RWPE2 (cell line): ENCODE measurements around the gene PDIA3.
A peak's percentile ranks its signal among the peaks of the same experiment; 100 is the strongest.
"Not testable (repeated sequence)": the region's sequence is repeated elsewhere in the genome, so short reads cannot be mapped to it uniquely, and the experiment has no call there.

Experiments used
- ATAC-seq: fragments of 200-7000 bp; cut with Tn5 transposase; 3 replicates; pipeline ENCODE4 v1.9.1; 2021; ENCODE audit warnings: low read depth
- DNase-seq: peaks from one replicate; pipeline ENCODE4 v3.0.0-alpha.2; 2020; ENCODE audit warnings: low spot score
- H3K27ac ChIP-seq: fragments of 450-650 bp; 2 replicates; pipeline ENCODE4 v1.5.1; 2017; ENCODE audit warnings: mild to moderate bottlenecking; ENCODE audit not compliant: poor library complexity, severe bottlenecking
- H3K27me3 ChIP-seq: fragments of 250-450 bp; sonication (Bioruptor Pico); 2 replicates; pipeline ENCODE4 v1.5.1; 2021; ENCODE audit warnings: mild to moderate bottlenecking, moderate library complexity; ENCODE audit not compliant: insufficient read depth, poor library complexity, severe bottlenecking
- H3K36me3 ChIP-seq: fragments of 250-450 bp; sonication (Bioruptor Pico); 2 replicates; pipeline ENCODE4 v1.5.1; 2020; ENCODE audit warnings: low read depth, mild to moderate bottlenecking, moderate library complexity
- H3K4me1 ChIP-seq: fragments of 250-450 bp; sonication (Bioruptor Pico); 2 replicates; pipeline ENCODE4 v1.5.1; 2021; ENCODE audit warnings: mild to moderate bottlenecking, moderate library complexity; ENCODE audit not compliant: insufficient read depth, poor library complexity, severe bottlenecking
- H3K4me3 ChIP-seq: fragments of 250-450 bp; sonication (Bioruptor Pico); 2 replicates; pipeline ENCODE4 v1.5.1; 2021; ENCODE audit warnings: mild to moderate bottlenecking, moderate library complexity; ENCODE audit not compliant: severe bottlenecking
- H3K9me3 ChIP-seq: fragments of 250-450 bp; sonication (Bioruptor Pico); 2 replicates; pipeline ENCODE4 v1.5.1; 2021; ENCODE audit warnings: mild to moderate bottlenecking, moderate library complexity; ENCODE audit not compliant: severe bottlenecking
- TF ChIP-seq, protein P1 (sequence below): fragments of 450-650 bp; IDR thresholded peaks from one replicate; pipeline ENCODE4 v1.5.1; 2017; ENCODE audit warnings: mild to moderate bottlenecking, moderate library complexity; ENCODE audit not compliant: poor library complexity, severe bottlenecking

PDIA3 gene

DNA sequence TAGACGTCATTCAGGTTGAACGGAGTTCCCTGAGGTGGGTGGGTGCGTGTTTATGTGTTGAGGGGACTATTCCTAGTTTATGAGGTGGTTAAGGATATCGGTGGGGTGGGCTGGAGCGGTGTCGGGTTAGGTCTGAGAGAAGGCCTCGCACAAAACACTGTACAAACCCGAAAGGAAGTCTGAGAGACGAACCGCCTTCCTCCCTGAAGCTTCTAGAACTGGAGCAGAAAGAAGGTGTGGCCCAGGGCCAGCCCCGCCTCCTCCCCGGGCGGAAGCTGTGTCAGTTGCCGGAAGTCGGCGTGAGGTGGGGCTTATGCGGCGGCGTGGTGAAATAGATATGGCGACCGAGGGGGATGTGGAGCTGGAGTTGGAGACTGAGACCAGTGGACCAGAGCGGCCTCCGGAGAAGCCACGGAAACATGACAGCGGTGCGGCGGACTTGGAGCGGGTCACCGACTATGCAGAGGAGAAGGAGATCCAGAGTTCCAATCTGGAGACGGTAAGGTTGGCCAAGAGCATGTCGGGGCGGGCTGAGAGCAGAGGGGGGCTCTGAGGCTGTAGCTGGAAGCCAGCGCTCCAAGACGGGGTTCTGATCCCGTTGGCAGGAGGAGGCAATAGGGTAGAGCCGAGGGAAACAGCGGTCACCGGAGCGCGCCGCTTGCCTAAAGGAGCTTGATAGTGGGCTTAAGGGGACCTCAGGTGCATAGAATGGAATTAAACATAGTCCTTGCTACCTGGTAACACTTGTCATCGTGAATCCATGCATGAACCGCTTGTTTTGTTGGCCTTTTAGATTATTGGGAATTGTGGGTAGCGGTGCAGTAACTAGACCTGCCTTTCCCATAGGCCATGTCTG, 54.3 kb downstream of the PDIA3 start, which contains the start of gene HYPK:
Gene HYPK (plus strand): TSS at position 314 of the 856 bp plus-strand sequence. CDS start 24 bp downstream, at position 338.
- no peaks in the 10 kb centered on the region for H3K27me3 ChIP-seq
- H3K4me1 ChIP-seq, result peaks cover 12% of the 10 kb centered on the region
- no peaks in the 10 kb centered on the region for H3K9me3 ChIP-seq
- H3K27ac ChIP-seq, result peak within 1 kb of the TSS; percentile 63
- DNase-seq, result peak; percentile 96
- H3K4me3 ChIP-seq, result peak within 1 kb of the TSS; percentile 91
- TF ChIP-seq, protein P1, sequence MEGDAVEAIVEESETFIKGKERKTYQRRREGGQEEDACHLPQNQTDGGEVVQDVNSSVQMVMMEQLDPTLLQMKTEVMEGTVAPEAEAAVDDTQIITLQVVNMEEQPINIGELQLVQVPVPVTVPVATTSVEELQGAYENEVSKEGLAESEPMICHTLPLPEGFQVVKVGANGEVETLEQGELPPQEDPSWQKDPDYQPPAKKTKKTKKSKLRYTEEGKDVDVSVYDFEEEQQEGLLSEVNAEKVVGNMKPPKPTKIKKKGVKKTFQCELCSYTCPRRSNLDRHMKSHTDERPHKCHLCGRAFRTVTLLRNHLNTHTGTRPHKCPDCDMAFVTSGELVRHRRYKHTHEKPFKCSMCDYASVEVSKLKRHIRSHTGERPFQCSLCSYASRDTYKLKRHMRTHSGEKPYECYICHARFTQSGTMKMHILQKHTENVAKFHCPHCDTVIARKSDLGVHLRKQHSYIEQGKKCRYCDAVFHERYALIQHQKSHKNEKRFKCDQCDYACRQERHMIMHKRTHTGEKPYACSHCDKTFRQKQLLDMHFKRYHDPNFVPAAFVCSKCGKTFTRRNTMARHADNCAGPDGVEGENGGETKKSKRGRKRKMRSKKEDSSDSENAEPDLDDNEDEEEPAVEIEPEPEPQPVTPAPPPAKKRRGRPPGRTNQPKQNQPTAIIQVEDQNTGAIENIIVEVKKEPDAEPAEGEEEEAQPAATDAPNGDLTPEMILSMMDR, result no peak
- peaks cover 78% of the 10 kb centered on the region for H3K36me3 ChIP-seq
- ATAC-seq, result peak; percentile 85

GRCh38 chr15:43802676-43803075, 56.4 kb downstream of the PDIA3 start:
- H3K4me3 ChIP-seq, H3K27ac ChIP-seq, H3K27me3 ChIP-seq, ATAC-seq, H3K9me3 ChIP-seq, DNase-seq: not testable (repeated sequence)
- H3K4me1 ChIP-seq, result peaks cover 12% of the 10 kb centered on the region
- H3K36me3 ChIP-seq, result peaks cover 80% of the 10 kb centered on the region

DNA sequence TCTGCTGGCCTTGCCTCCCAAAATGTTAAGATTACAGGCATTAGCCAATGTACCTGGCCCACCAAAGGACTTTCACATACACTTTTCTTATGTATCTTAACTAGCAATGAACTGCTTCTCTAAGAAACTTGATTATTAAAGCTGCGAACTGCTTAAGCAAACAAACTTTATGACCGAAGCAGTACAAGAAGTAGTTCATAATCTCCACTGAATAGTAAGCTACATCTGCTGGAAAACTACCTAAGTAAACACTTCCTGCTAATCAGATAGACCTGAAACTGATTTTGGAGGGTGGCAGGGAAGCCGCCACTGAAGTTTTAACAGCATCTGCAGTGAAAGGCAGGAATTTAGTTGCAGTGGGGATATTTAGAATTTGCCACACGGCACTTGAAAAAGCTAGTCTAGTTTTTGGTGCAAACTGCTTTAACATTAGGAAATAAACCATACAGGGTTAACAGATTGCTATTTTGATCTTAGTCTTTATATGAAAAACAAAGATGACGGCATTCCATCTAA, 62.3 kb downstream of the PDIA3 start:
- ATAC-seq (no peak), DNase-seq (no peak)
- Histone ChIP-seq H3K36me3 (peaks cover 94% of the 10 kb centered on the region), H3K27ac (no peak overlapping the region), H3K9me3 (no peaks in the 10 kb centered on the region), H3K27me3 (no peaks in the 10 kb centered on the region), H3K4me3 (no peak overlapping the region), H3K4me1 (no peaks in the 10 kb centered on the region)
- TF ChIP-seq, protein P1, result no peak

DNA sequence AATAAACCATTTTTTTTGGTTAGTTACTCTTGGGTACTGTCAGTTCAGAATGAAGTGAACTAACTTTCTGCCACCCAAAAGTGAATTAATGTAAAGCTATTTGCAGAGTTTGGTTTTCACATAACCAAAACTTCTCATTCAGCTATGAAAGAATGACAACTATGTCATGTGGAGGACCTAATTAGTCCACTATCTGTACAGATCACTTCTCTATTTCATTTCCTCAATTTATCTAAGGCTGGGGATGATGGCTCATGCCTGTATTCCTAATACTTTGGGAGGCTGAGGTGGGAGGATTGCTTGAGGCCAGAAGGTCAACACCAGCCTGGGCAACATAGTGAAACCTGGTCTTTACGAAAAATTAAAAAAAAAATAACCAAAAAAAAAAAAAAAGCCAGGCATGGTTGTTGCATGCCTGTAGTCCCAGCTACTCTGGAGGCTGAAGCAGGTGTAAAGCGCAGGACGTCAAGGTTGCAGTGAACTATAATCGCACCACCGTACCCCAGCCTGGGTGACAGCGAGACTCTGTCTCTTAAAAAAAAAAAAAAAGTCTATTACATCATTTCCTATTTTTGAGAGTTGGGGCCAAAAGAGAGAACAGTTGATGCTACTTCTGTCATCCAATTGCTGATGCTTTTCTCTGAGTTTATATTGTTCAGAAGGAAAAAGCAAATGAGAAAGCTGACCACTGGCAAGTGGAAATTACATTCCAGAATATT, 62.9 kb downstream of the PDIA3 start:
- Histone ChIP-seq H3K27ac (no peak overlapping the region), H3K27me3 (no peaks in the 10 kb centered on the region), H3K9me3 (no peaks in the 10 kb centered on the region), H3K4me1 (no peaks in the 10 kb centered on the region), H3K36me3 (peaks cover 97% of the 10 kb centered on the region), H3K4me3 (no peak overlapping the region)
- TF ChIP-seq, protein P1, result no peak
- no peak for ATAC-seq
- no peak for DNase-seq

GRCh38 chr15:43815064-43815463, 68.8 kb downstream of the PDIA3 start:
- DNase-seq, H3K4me3 ChIP-seq, H3K9me3 ChIP-seq, ATAC-seq, H3K27ac ChIP-seq, H3K4me1 ChIP-seq, H3K27me3 ChIP-seq: not testable (repeated sequence)
- H3K36me3 ChIP-seq, result peaks cover 96% of the 10 kb centered on the region
